ENCODE data around the gene SYP. TPM values are rescaled to one million over a fixed set of nuclear protein-coding genes. Genes with fewer than 3 reads are reported as not detected.

SYP gene
- total RNA-seq, 3 donors from 2014 or later = 1.0 to 2.7 (median 1.3) TPM

DNA sequence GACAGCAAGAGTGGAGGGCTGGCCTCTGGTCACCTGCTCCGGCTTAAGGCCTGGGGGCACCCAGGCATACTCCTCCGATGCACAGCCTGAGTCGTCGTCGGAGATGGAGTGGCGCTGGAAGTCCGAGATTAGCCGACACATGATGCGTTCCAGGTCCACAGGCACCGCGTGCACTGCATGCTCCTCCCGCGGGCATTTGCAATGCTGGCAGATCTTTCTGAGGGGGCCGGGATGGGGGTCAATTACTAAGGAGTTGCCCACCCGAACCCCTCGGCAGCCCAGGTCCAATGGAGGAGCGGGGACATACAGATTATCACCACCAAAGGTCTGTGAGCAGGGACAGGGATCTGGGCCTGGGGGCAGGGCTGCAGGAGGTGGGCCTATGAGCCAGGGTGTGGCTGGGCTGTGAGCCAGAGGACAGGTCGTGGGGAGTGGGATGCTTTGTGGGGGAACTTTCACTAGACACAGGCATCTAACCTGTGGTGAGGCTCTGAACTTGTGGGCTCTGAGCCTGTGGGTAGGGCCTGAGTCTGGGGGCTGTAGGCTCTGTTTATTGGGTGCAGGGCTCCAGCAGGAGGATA is 16.2 kb downstream of the SYP start:
- no peak for TF ChIP-seq POLR2A (IDR thresholded peaks at IDR 0.05)
- Histone ChIP-seq H3K4me1 (no peaks in the 10 kb centered on the region), H3K27ac (peak overlapping the region; percentile 76 to 87), H3K27me3 (peaks cover 0 to 11% of the 10 kb centered on the region in 2 donors), H3K4me3 (peak overlapping the region in 2 of 3 donors; percentile 41 to 60), H3K9me3 (no peaks in the 10 kb centered on the region), H3K36me3 (no peaks in the 10 kb centered on the region)
- no peak for DNase-seq (ENCODE audit: low spot score in 2 of 2)
- intact Hi-C loops (cut with DNase I; ENCODE audit: low total_unique reads) = no loop called here

DNA sequence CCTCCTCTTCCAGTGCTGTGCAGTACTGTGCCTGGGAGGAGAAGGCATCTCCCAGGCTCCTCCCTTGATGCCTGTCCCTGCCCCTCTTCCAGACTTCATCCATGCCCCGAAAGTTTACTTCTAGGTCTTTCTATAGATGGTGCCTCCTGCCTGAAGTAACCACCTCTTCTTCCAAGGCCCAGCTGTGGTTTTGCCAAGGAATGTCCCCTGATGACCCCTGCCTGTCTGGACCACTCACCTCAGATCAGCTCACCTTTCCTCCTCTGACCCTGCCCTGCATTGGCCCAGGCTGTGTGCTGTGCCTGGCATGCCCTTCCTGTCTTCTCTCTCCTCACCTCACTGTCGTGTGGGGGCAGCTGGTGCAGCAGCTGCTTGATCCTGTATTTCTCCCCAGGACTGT is 20.6 kb downstream of the SYP start:
- H3K27ac ChIP-seq = no peak overlapping the region
- no peaks in the 10 kb centered on the region for H3K36me3 ChIP-seq
- intact Hi-C loops (cut with DNase I; ENCODE audit: low total_unique reads) = loop anchor here (5.0 kb wide), 1 partner anchor 82 kb away; no protein-coding TSS in a partner anchor
- TF ChIP-seq, protein P1, sequence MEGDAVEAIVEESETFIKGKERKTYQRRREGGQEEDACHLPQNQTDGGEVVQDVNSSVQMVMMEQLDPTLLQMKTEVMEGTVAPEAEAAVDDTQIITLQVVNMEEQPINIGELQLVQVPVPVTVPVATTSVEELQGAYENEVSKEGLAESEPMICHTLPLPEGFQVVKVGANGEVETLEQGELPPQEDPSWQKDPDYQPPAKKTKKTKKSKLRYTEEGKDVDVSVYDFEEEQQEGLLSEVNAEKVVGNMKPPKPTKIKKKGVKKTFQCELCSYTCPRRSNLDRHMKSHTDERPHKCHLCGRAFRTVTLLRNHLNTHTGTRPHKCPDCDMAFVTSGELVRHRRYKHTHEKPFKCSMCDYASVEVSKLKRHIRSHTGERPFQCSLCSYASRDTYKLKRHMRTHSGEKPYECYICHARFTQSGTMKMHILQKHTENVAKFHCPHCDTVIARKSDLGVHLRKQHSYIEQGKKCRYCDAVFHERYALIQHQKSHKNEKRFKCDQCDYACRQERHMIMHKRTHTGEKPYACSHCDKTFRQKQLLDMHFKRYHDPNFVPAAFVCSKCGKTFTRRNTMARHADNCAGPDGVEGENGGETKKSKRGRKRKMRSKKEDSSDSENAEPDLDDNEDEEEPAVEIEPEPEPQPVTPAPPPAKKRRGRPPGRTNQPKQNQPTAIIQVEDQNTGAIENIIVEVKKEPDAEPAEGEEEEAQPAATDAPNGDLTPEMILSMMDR (IDR thresholded peaks at IDR 0.05) = no peak
- TF ChIP-seq POLR2AphosphoS5 (IDR thresholded peaks at IDR 0.05) (no peak), POLR2A (IDR thresholded peaks at IDR 0.05) (no peak)
- no peaks in the 10 kb centered on the region for H3K9me3 ChIP-seq
- H3K4me3 ChIP-seq = no peak overlapping the region
- no peaks in the 10 kb centered on the region for H3K4me1 ChIP-seq
- H3K27me3 ChIP-seq = peaks cover 0 to 20% of the 10 kb centered on the region in 2 donors
- no peak for DNase-seq (ENCODE audit: low spot score in 2 of 2)

DNA sequence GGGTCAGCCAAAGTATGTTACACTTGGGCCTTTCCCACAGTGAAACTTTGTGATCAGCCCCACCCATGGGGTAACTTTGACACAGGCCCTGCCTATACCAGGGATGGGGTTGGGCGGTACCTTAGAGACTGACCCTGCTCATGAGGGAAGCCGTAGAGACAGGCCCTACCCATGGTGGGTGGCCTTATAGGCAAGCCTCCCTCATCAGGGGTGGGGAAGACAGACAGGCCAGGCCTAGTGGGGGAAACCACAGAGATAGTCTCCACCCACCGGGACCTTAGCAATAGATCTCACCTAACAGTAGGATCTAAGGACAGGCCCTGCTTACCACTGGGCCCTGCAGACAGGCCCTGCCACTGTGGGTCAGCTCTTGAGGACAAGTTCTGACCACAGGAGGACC is 21.5 kb downstream of the SYP start:
- peaks cover 0 to 20% of the 10 kb centered on the region in 2 donors for H3K27me3 ChIP-seq
- H3K9me3 ChIP-seq = no peaks in the 10 kb centered on the region
- TF ChIP-seq POLR2AphosphoS5 (IDR thresholded peaks at IDR 0.05) = no peak
- no peak for TF ChIP-seq POLR2A (IDR thresholded peaks at IDR 0.05)
- TF ChIP-seq, protein P1 (IDR thresholded peaks at IDR 0.05) = no peak
- no peak for DNase-seq (ENCODE audit: low spot score in 2 of 2)
- no peak overlapping the region for H3K4me3 ChIP-seq
- no peaks in the 10 kb centered on the region for H3K36me3 ChIP-seq
- H3K27ac ChIP-seq = no peak overlapping the region
- H3K4me1 ChIP-seq = no peaks in the 10 kb centered on the region
- intact Hi-C loops (cut with DNase I; ENCODE audit: low total_unique reads) = loop anchor here (5.0 kb wide), 1 partner anchor 81 kb away; no protein-coding TSS in a partner anchor

DNA sequence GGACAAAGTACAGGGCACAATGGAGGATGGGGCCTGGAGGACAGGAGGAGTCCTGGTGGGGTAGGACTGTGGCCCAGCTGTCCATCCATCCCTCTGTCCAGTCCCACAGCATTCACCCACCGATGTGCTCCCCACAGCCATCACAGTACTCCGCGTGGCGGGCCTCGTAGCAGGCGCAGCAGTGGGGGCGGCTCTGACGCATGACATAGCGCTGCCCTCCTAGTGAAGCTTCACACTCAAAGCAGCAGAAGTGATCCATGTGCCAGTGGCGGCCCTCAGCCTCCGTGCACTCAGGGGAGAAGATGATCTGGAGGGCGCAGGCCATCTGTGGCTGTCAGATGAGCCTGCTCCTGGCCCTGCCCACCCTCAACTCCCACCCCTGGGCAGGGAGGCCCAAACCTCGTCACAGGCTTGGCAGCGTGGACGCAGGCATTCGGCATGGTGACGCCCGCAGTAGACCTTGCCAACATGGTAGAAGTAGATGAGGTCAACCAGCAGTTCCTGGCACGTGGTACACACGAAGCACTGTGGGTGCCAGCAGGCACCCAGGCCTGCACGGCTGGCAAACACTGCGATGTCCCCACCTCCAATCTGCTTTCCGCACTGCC is 22.0 kb downstream of the SYP start:
- H3K27ac ChIP-seq = no peak overlapping the region
- no peak for DNase-seq (ENCODE audit: low spot score in 2 of 2)
- H3K36me3 ChIP-seq = no peaks in the 10 kb centered on the region
- peaks cover 0 to 14% of the 10 kb centered on the region in 2 donors for H3K27me3 ChIP-seq
- no peaks in the 10 kb centered on the region for H3K9me3 ChIP-seq
- no peaks in the 10 kb centered on the region for H3K4me1 ChIP-seq
- TF ChIP-seq, protein P1 (IDR thresholded peaks at IDR 0.05) = no peak
- TF ChIP-seq POLR2AphosphoS5 (IDR thresholded peaks at IDR 0.05) (no peak), POLR2A (IDR thresholded peaks at IDR 0.05) (no peak)
- no peak overlapping the region for H3K4me3 ChIP-seq
- intact Hi-C loops (cut with DNase I; ENCODE audit: low total_unique reads) = loop anchor here (5.0 kb wide), 1 partner anchor 81 kb away; no protein-coding TSS in a partner anchor

DNA sequence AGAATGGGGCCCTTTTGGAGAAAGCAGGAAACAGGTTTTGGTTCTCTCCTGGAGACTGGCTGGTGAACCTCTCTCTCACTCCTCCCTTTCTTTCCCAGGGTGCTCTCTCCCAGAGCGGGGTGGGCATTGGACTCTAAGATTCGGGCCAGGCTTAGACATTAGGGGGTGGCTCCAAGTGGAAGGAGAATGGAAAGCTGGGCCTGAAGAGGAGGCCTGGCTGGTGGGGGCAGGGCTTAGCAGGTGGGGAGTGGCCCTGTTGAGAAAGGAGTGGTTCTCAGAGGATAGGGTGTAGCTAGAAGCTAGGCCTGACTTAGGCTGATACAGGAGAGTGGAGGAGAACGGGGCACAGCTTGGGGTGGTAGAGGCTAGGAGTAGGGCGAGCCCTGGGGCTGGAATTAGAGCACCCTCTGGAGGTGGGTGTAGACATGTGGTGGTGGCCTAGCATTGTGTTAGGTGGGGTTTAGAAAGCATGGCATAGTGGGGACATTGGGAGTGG is 22.6 kb downstream of the SYP start:
- H3K36me3 ChIP-seq = no peaks in the 10 kb centered on the region
- H3K4me1 ChIP-seq = no peaks in the 10 kb centered on the region
- intact Hi-C loops (cut with DNase I; ENCODE audit: low total_unique reads) = loop anchor here (5.0 kb wide), 1 partner anchor 80 kb away; no protein-coding TSS in a partner anchor
- peak overlapping the region in 1 of 2 donors; percentile 32 for H3K27ac ChIP-seq
- TF ChIP-seq, protein P1 (IDR thresholded peaks at IDR 0.05) = no peak
- TF ChIP-seq POLR2A (IDR thresholded peaks at IDR 0.05) (no peak), POLR2AphosphoS5 (IDR thresholded peaks at IDR 0.05) (no peak)
- H3K27me3 ChIP-seq = peaks cover 0 to 14% of the 10 kb centered on the region in 2 donors
- DNase-seq (ENCODE audit: low spot score in 2 of 2) = no peak
- no peak overlapping the region for H3K4me3 ChIP-seq
- no peaks in the 10 kb centered on the region for H3K9me3 ChIP-seq

Data from breast epithelium (tissue), 4 donors.